K562 (cell line): ENCODE data around the gene LUZP1. TPM values are rescaled to one million over a fixed set of nuclear protein-coding genes. Genes with fewer than 3 reads are reported as not detected.
A peak's percentile ranks its signal among the peaks of the same experiment; 100 is the strongest.

Experiments
- ATAC-seq: fragments of 200-7000 bp; cut with Tn5 transposase; 3 replicates; pipeline ENCODE4 v1.9.1; 2020; ENCODE audit warnings: moderate library complexity
- BruUV-seq: library from RNA; stranded (reverse); fragments of 400-500 nt; replicated peaks from 2 replicates; lab custom pipeline; 2021; lab: Mats Ljungman, UMichigan
- CTCF ChIA-PET: fragments of 300-600 bp; formaldehyde crosslinking; extraction: SDS; loops from one replicate; lab custom pipeline; 2021; ENCODE audit warnings: low intra/inter-chr PET ratio; lab: Yijun Ruan, JAX
- POLR2A ChIA-PET: fragments of 300-600, 350-650 bp; sonication (Branson Sonifier 250); formaldehyde crosslinking; extraction: SDS; loops from one replicate; lab custom pipeline; 2021; ENCODE audit warnings: antibody characterized with exemption, inconsistent platforms; lab: Yijun Ruan, JAX
- DNase-seq, 4 experiments: peaks; one replicate each; pipeline versions ENCODE4 v3.0.0 to v3.0.0-alpha.2; 2011 to 2018; ENCODE audit warnings: low spot score in 3 of 4, mixed read lengths in 3 of 4; ENCODE audit errors: extremely low read depth in 1 of 4
- FAIRE-seq: peaks from 2 replicates; lab custom pipeline; 2011; peaks lifted over from hg19 to GRCh38; lab: Jason Lieb, UNC
- H2AFZ ChIP-seq: 2 replicates; pipeline ENCODE4 v1.6.0; 2011; ENCODE audit warnings: low read depth, low read length, control low read depth, inconsistent platforms
- H3K27ac ChIP-seq: fragments of 200-600 bp; 3 replicates; pipeline ENCODE4 v1.8.0; 2011; ENCODE audit warnings: low read depth, mild to moderate bottlenecking, control low read depth, inconsistent platforms, low read length, moderate library complexity, mixed read lengths; ENCODE audit errors: extremely low read depth
- H3K27me3 ChIP-seq, 2 experiments: fragments of 300-600 bp in 1 of 2; 2 replicates in 1 of 2; 3 replicates in 1 of 2; pipeline versions ENCODE4 v1.6.0 to v1.8.0; 2011; ENCODE audit warnings: inconsistent platforms in 2 of 2, low read length in 2 of 2, mild to moderate bottlenecking in 1 of 2, mixed read lengths in 1 of 2, moderate library complexity in 1 of 2; ENCODE audit not compliant: control insufficient read depth in 2 of 2, insufficient read depth in 2 of 2
- H3K36me3 ChIP-seq: fragments of 300-600 bp; 3 replicates; pipeline ENCODE4 v1.8.0; 2011; ENCODE audit warnings: mild to moderate bottlenecking, low read length, inconsistent platforms; ENCODE audit not compliant: control insufficient read depth, insufficient read depth
- H3K4me1 ChIP-seq, 2 experiments: fragments of 200-600 bp in 1 of 2; replicated peaks in 1 of 2; 2 replicates in 1 of 2; 3 replicates in 1 of 2; pipeline versions ENCODE4 v1.5.1 to v1.8.0; 2011; ENCODE audit warnings: inconsistent platforms in 2 of 2, low read length in 2 of 2, mild to moderate bottlenecking in 1 of 2, mixed read lengths in 1 of 2, moderate library complexity in 1 of 2; ENCODE audit not compliant: control insufficient read depth in 2 of 2, insufficient read depth in 2 of 2
- H3K4me2 ChIP-seq: 2 replicates; pipeline ENCODE4 v1.6.1; 2011; ENCODE audit warnings: low read length, control low read depth, inconsistent platforms, mixed read lengths; ENCODE audit not compliant: insufficient read depth
- H3K4me3 ChIP-seq: fragments of 200-600 bp; sonication (generic), shearing (Covaris generic); 2 replicates; pipeline ENCODE4 v1.5.1; 2016; ENCODE audit warnings: control low read depth, inconsistent platforms
- H3K79me2 ChIP-seq: fragments of 200-600 bp; 3 replicates; pipeline ENCODE4 v1.8.0; 2011; ENCODE audit warnings: low read length, inconsistent platforms; ENCODE audit not compliant: control insufficient read depth, insufficient read depth
- H3K9ac ChIP-seq, 2 experiments: 2 replicates each; pipeline versions ENCODE4 v1.6.0 to v1.6.1; 2011; ENCODE audit warnings: low read depth in 2 of 2, low read length in 2 of 2, control low read depth in 1 of 2, inconsistent platforms in 1 of 2, mild to moderate bottlenecking in 1 of 2, mixed read lengths in 1 of 2; ENCODE audit not compliant: insufficient read depth in 1 of 2
- H3K9me1 ChIP-seq: one replicate; pipeline ENCODE4 v1.6.0; 2011; ENCODE audit warnings: inconsistent platforms, mild to moderate bottlenecking, low read length, moderate library complexity; ENCODE audit not compliant: control insufficient read depth, insufficient read depth
- H3K9me3 ChIP-seq: replicated peaks from 2 replicates; pipeline ENCODE4 v1.5.1; 2011; ENCODE audit warnings: low read depth, low read length, inconsistent platforms; ENCODE audit not compliant: control insufficient read depth, insufficient read depth
- H4K20me1 ChIP-seq: replicated peaks from 2 replicates; pipeline ENCODE4 v1.6.1; 2011; ENCODE audit warnings: low read length, inconsistent platforms, mixed read lengths; ENCODE audit not compliant: control insufficient read depth, insufficient read depth
- ASH1L ChIP-seq: fragments of 450-650 bp; IDR thresholded peaks from 2 replicates; pipeline ENCODE4 v1.6.1; 2018; ENCODE audit warnings: borderline replicate concordance, mild to moderate bottlenecking, low read depth; ENCODE audit not compliant: partially characterized antibody
- BHLHE40 ChIP-seq: IDR thresholded peaks from 2 replicates; pipeline ENCODE4 v1.6.1; 2011; ENCODE audit warnings: low read length, improper control_type of control experiment
- CAMTA2 ChIP-seq: fragments of 250-450 bp; sonication (Bioruptor Pico); conservative IDR thresholded peaks from 2 replicates; pipeline ENCODE4 v1.5.1; 2022
- CCNT2 ChIP-seq: IDR thresholded peaks from 2 replicates; pipeline ENCODE4 v1.6.1; 2011; ENCODE audit warnings: borderline replicate concordance, low read depth, mild to moderate bottlenecking, moderate library complexity, mixed read lengths, low read length; ENCODE audit not compliant: insufficient read length; ENCODE audit errors: extremely low read depth
- FOS ChIP-seq: IDR thresholded peaks from 3 replicates; pipeline ENCODE4 v1.6.1; 2011; ENCODE audit not compliant: insufficient read length; ENCODE audit errors: extremely low read depth
- HDAC1 ChIP-seq, 2 experiments: fragments of 450-650 bp; IDR thresholded peaks; 2 replicates each; pipeline ENCODE4 v1.6.1; 2016 to 2017; ENCODE audit warnings: inconsistent platforms in 1 of 2, mild to moderate bottlenecking in 1 of 2, moderate library complexity in 1 of 2
- HSF4 ChIP-seq: fragments of 250-450 bp; sonication (Bioruptor Pico); IDR thresholded peaks from 2 replicates; pipeline ENCODE4 v2.1.2; 2022; ENCODE audit warnings: mild to moderate bottlenecking, moderate library complexity, borderline replicate concordance
- KAT8 ChIP-seq: fragments of 450-650 bp; IDR thresholded peaks from 2 replicates; pipeline ENCODE4 v1.6.1; 2016; ENCODE audit warnings: low read depth, mild to moderate bottlenecking
- NFYB ChIP-seq: IDR thresholded peaks from 2 replicates; pipeline ENCODE4 v1.6.1; 2011; ENCODE audit warnings: mild to moderate bottlenecking, moderate library complexity; ENCODE audit not compliant: insufficient read length; ENCODE audit errors: extremely low read depth
- PKNOX1 ChIP-seq: fragments of 450-650 bp; IDR thresholded peaks from 2 replicates; pipeline ENCODE4 v1.6.1; 2016
- RAD51 ChIP-seq: fragments of 450-650 bp; IDR thresholded peaks from 2 replicates; pipeline ENCODE4 v1.7.1; 2016; ENCODE audit warnings: low read depth, mild to moderate bottlenecking, borderline replicate concordance
- SIRT6 ChIP-seq: IDR thresholded peaks from one replicate; pipeline ENCODE4 v1.6.1; 2012; ENCODE audit warnings: low read depth, mild to moderate bottlenecking, control low read depth, inconsistent platforms, low read length, moderate library complexity
- SREBF2 ChIP-seq: sonication (generic); formaldehyde crosslinking; IDR thresholded peaks from 2 replicates; pipeline ENCODE4 v1.4.0; 2020; ENCODE audit warnings: mild to moderate bottlenecking, missing genetic modification reagents
- U2AF2 ChIP-seq: fragments of 200-400 bp; formaldehyde crosslinking; optimal IDR thresholded peaks from 2 replicates; pipeline ENCODE3; 2017; ENCODE audit warnings: low read depth, mild to moderate bottlenecking, low read length
- USF1 ChIP-seq: sonication (generic); formaldehyde crosslinking; IDR thresholded peaks from 2 replicates; pipeline ENCODE4 v1.9.0; 2022; ENCODE audit warnings: mild to moderate bottlenecking, missing genetic modification reagents
- ZBTB2 ChIP-seq: fragments of 450-650 bp; IDR thresholded peaks from 2 replicates; pipeline ENCODE4 v1.6.1; 2016; ENCODE audit warnings: antibody characterized with exemption
- WGBS: fragments of 100-300 bp; shearing (Covaris generic); methylation state at CpG from one replicate; pipeline ENCODE4 v1.1.6; 2016; ENCODE audit warnings: low coverage, mixed read lengths; ENCODE audit not compliant: insufficient coverage; ENCODE audit errors: missing lambda C conversion rate; 5-methylcytosine and 5-hydroxymethylcytosine counted together
- in situ Hi-C: fragments of 300-500 bp; cut with MboI; formaldehyde crosslinking; loops from 4 replicates; pipeline ENCODE4 v1.15.0; 2018; ENCODE audit warnings: inconsistent platforms, mixed read lengths
- intact Hi-C: fragments of 100-400 bp; cut with micrococcal nuclease; formaldehyde crosslinking; loops from 2 replicates; pipeline ENCODE4 v1.14.2; 2022
- polyA plus RNA-seq, 8 experiments: library from polyadenylated mRNA; depleted of rRNA in 4 of 8; stranded (reverse) in 5 of 8; unstranded in 3 of 8; fragments of >200 nt; fragmentation: Nextera tagmentation in 2 of 8; fragmentation: Illumina TruSeq in 1 of 8; extraction: Ambion mirVana in 2 of 8; extraction: Trizol in 1 of 8; gene quantifications; 2 replicates each; pipeline versions ENCODE4 v1.2.1 to v1.2.3, GENCODE V29; 2011 to 2014; ENCODE audit warnings: inconsistent platforms in 1 of 8, missing spikeins in 1 of 8
- total RNA-seq, 7 experiments: library from RNA; depleted of rRNA in 6 of 7; stranded (reverse); fragments of >200 nt in 6 of 7; fragmentation: Illumina TruSeq in 2 of 7; extraction: Trizol in 2 of 7; gene quantifications; 2 replicates each; pipeline versions ENCODE4 v1.2.1 to v1.2.3, GENCODE V29; 2011 to 2021; ENCODE audit warnings: low replicate concordance in 1 of 7
- TF ChIP-seq, protein P1 (sequence below): sonication (generic); formaldehyde crosslinking; IDR thresholded peaks from 2 replicates; pipeline ENCODE4 v1.5.0; 2020; ENCODE audit warnings: missing genetic modification reagents

Gene LUZP1
- total and polyA plus RNA-seq, 9 of the 15 experiments (the other 6 are each of a cell fraction or from before 2014, with no cell fraction given), result 6.5 to 19.1 (median 12.4) TPM

GRCh38 chr1:23200883-23201282 lies 32.2 kb upstream of the LUZP1 start:
- no peak for FAIRE-seq
- peak; percentile 68; the same call in 1 of the 2 replicates for TF ChIP-seq RAD51
- TF ChIP-seq ZBTB2, result no peak
- TF ChIP-seq U2AF2, result no peak
- TF ChIP-seq CCNT2, result no peak
- peak; percentile 91 for TF ChIP-seq USF1 (CRISPR knock-in tag)
- peak; percentile 15 for TF ChIP-seq FOS
- TF ChIP-seq, protein P1, sequence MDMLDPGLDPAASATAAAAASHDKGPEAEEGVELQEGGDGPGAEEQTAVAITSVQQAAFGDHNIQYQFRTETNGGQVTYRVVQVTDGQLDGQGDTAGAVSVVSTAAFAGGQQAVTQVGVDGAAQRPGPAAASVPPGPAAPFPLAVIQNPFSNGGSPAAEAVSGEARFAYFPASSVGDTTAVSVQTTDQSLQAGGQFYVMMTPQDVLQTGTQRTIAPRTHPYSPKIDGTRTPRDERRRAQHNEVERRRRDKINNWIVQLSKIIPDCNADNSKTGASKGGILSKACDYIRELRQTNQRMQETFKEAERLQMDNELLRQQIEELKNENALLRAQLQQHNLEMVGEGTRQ (CRISPR knock-in tag), result peak; percentile 87
- TF ChIP-seq SIRT6, result no peak
- TF ChIP-seq CAMTA2 (CRISPR knock-in tag), result no peak
- TF ChIP-seq HDAC1 (IDR thresholded peaks at IDR 0.05), result no peak
- no peak for TF ChIP-seq BHLHE40
- peak; percentile 17 for TF ChIP-seq NFYB
- TF ChIP-seq PKNOX1, result peak; percentile 65
- TF ChIP-seq SREBF2 (CRISPR knock-in tag), result no peak
- peak; percentile 36 for TF ChIP-seq ASH1L
- no peak for TF ChIP-seq HSF4 (CRISPR knock-in tag)
- TF ChIP-seq KAT8, result no peak

More at GRCh38 chr1:23200883-23201282, 32.2 kb upstream of the LUZP1 start:
- H3K4me2 ChIP-seq, result no peak overlapping the region
- H3K27me3 ChIP-seq, result peaks cover 17 to 35% of the 10 kb centered on the region in 2 experiments; a peak in 4 of 5 replicates
- ChIA-PET POLR2A (interaction anchor here (0.5 to 1.2 kb wide), 2 partner anchors 9 to 344 kb away, joined by 3 to 4 read pairs; no protein-coding TSS in a partner anchor), CTCF (no interaction called here)
- no peak overlapping the region for H3K9ac ChIP-seq
- peaks cover 3% of the 10 kb centered on the region for H3K9me3 ChIP-seq
- H4K20me1 ChIP-seq, result no peaks in the 10 kb centered on the region
- H3K9me1 ChIP-seq, result no peaks in the 10 kb centered on the region
- intact Hi-C loops (no loop called here), in situ Hi-C loops (no loop called here)
- H3K79me2 ChIP-seq, result no peaks in the 10 kb centered on the region
- no peaks in the 10 kb centered on the region; a peak in 1 of 5 replicates for H3K4me1 ChIP-seq
- H3K27ac ChIP-seq, result no peak overlapping the region
- ATAC-seq (no peak), DNase-seq (peak in 3 of 4 experiments; percentile 62 to 71 (median 67))
- BruUV-seq, result no TSS peak
- H3K36me3 ChIP-seq, result no peaks in the 10 kb centered on the region
- no peak overlapping the region for H3K4me3 ChIP-seq
- 0% methylated on average over 1 of the region's 1 CpG for WGBS
- H2AFZ ChIP-seq, result no peak overlapping the region
